ENCODE data around the gene LAMC1.

LAMC1 gene

DNA sequence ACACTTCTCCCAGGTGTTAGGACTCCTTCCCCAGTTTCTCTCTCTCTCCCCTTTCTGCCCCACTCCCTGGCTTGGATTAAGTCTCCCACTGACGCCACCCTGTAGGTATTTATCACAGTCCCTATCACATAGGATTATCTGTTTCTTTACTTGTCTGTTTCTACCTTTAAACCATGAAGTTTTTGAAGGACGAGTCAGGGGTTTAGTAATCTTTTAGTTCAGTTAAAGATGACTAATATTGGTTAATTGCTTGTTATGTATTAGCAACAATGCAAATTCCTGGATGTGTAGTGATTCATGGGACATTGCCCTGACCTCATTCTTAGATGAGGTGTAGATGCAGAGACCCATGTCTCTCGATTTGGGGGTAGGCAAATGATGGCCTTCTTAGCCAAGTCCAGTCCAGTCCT is 6.4 kb downstream of the LAMC1 start:
- in situ Hi-C loops (cut with HindIII; ENCODE audit: low sequenced_read_pairs), result no loop called here
- no peak overlapping the region for H3K4me3 ChIP-seq (ENCODE audit: low read depth, low read length)
- DNase-seq (ENCODE audit: low read depth, low spot score), result peak; percentile 55
- TF ChIP-seq CTCF (IDR thresholded peaks at IDR 0.05; ENCODE audit: low read depth, low read length), result no peak

DNA sequence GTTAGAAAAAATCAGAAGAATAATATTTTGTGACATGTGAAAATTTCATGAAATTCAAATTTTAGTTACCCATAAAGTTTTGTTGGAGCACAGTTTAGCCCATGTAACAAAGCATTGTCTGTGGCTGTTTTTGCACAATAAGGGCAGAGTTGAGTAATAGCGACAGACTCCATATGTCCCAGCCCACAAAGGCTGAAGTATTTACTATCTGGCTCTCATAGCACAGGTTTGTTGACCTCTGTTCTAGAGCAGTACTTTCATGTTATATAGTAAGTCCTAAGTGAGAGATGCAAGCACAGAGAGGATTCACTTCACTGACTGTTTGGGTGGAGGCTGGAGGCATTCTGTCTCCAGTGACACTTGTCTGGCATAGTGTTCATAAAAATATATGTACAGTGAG is 6.8 kb downstream of the LAMC1 start:
- no peak for DNase-seq (ENCODE audit: low read depth, low spot score)
- in situ Hi-C loops (cut with HindIII; ENCODE audit: low sequenced_read_pairs), result no loop called here
- no peak overlapping the region for H3K4me3 ChIP-seq (ENCODE audit: low read depth, low read length)
- no peak for TF ChIP-seq CTCF (IDR thresholded peaks at IDR 0.05; ENCODE audit: low read depth, low read length)

- in situ Hi-C loops (cut with HindIII; ENCODE audit: low sequenced_read_pairs), result no loop called here
- H3K4me3 ChIP-seq (ENCODE audit: low read depth, low read length), result no peak overlapping the region
- peak; percentile 63 for DNase-seq (ENCODE audit: low read depth, low spot score)
- no peak for TF ChIP-seq CTCF (IDR thresholded peaks at IDR 0.05; ENCODE audit: low read depth, low read length)
These were observed 9.1 kb downstream of the LAMC1 start for GRCh38 chr1:183032122-183032921.

DNA sequence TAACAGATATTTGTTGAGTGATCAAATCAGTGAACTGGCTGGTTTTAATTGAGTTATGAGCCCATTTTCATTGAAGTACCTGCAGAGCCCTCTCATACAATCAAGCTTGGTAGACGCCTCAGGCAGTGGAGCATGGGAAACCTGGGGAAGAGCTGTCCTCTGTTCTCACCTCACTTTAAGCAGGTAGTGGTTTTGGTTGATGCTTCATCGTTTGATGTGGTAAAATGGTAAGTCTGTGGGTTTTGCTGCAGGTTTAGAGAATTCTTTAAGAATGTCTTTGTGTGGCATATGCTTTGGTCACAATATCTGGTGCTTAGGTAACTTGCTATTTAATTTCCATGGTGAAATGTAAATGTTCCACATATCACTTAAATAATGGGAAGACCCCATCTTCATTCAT is 10.0 kb downstream of the LAMC1 start:
- no peak overlapping the region for H3K4me3 ChIP-seq (ENCODE audit: low read depth, low read length)
- DNase-seq (ENCODE audit: low read depth, low spot score), result no peak
- in situ Hi-C loops (cut with HindIII; ENCODE audit: low sequenced_read_pairs), result no loop called here
- no peak for TF ChIP-seq CTCF (IDR thresholded peaks at IDR 0.05; ENCODE audit: low read depth, low read length)

DNA sequence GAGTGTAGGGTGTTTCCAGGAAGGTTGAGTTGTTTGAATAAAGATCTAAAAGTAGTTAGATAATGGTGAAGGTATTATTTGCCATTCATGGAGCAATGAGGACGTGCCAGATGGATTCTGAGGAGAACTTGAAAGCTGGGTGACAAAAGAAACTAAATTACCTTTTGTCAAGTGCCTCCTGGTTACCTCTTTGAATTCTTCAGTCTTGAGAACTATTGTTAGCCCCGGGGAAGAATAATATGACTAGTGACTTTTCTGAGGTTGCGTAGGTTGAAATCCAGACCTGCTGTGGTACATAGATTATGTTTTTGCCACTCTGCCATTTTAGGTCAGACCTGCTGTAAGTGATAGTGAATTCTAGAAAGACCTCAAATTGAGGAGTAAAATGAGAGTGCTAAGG is 11.5 kb downstream of the LAMC1 start:
- DNase-seq (ENCODE audit: low read depth, low spot score), result no peak
- H3K4me3 ChIP-seq (ENCODE audit: low read depth, low read length), result no peak overlapping the region
- TF ChIP-seq CTCF (IDR thresholded peaks at IDR 0.05; ENCODE audit: low read depth, low read length), result no peak
- in situ Hi-C loops (cut with HindIII; ENCODE audit: low sequenced_read_pairs), result no loop called here

- no peak overlapping the region for H3K4me3 ChIP-seq (ENCODE audit: low read depth, low read length)
- TF ChIP-seq CTCF (IDR thresholded peaks at IDR 0.05; ENCODE audit: low read depth, low read length), result no peak
- no peak for DNase-seq (ENCODE audit: low read depth, low spot score)
- in situ Hi-C loops (cut with HindIII; ENCODE audit: low sequenced_read_pairs), result no loop called here
These were observed 15.2 kb downstream of the LAMC1 start for GRCh38 chr1:183038333-183038866.

All from astrocyte of the spinal cord (primary cell).